Thyroid gland (tissue), 4 donors: ENCODE measurements around the gene PODN. TPM values are rescaled to one million over a fixed set of nuclear protein-coding genes. Genes with fewer than 3 reads are reported as not detected.

Source experiments
- DNase-seq, 2 donors: peaks; one replicate each; pipeline ENCODE4 v3.0.0-alpha.2; 2019
- H3K27ac ChIP-seq, 3 donors: fragments of 200-600 bp; sonication (generic); 1 replicate in 2 of 3; 2 replicates in 1 of 3; pipeline ENCODE4 v1.5.1; 2016 to 2019; ENCODE audit warnings: mild to moderate bottlenecking in 1 of 3, moderate library complexity in 1 of 3
- H3K27me3 ChIP-seq: fragments of 200-600 bp; sonication (generic); one replicate; pipeline ENCODE4 v1.5.1; 2019
- H3K36me3 ChIP-seq, 2 donors: fragments of 200-600 bp; sonication (generic); one replicate each; pipeline ENCODE4 v1.5.1; 2016 to 2019
- H3K4me1 ChIP-seq, 2 donors: fragments of 200-600 bp; sonication (generic); one replicate each; pipeline ENCODE4 v1.5.1; 2017 to 2019
- H3K4me3 ChIP-seq, 3 donors: fragments of 200-600 bp; sonication (generic); replicated peaks in 1 of 3; 1 replicate in 2 of 3; 2 replicates in 1 of 3; pipeline ENCODE4 v1.5.1; 2016; ENCODE audit warnings: mild to moderate bottlenecking in 1 of 3
- H3K9me3 ChIP-seq: fragments of 200-600 bp; sonication (generic); one replicate; pipeline ENCODE4 v1.5.1; 2017
- CTCF ChIP-seq, 6 experiments: fragments of 200-600 bp in 3 of 6; fragments of 450-650 bp in 3 of 6; sonication (generic) in 3 of 6; IDR thresholded peaks; one replicate each; pipeline ENCODE4 v1.5.1; 2016 to 2019; ENCODE audit warnings: antibody characterized with exemption in 6 of 6, mild to moderate bottlenecking in 2 of 6, inconsistent platforms in 1 of 6, moderate library complexity in 1 of 6
- POLR2A ChIP-seq, 2 donors: fragments of 450-650 bp; IDR thresholded peaks; one replicate each; pipeline ENCODE4 v1.6.1; 2017; ENCODE audit warnings: antibody characterized with exemption in 2 of 2, mild to moderate bottlenecking in 2 of 2, moderate library complexity in 1 of 2
- WGBS, 2 donors: methylation state at CpG; one replicate each; pipeline ENCODE4 v1.1.5; 2017; 5-methylcytosine and 5-hydroxymethylcytosine counted together
- intact Hi-C: fragments of 100-400 bp; cut with DNase I; formaldehyde crosslinking; loops from one replicate; pipeline ENCODE4 v1.15.1; 2023
- total RNA-seq, 4 donors: library from RNA; depleted of rRNA; stranded (reverse); fragments of >200 nt; gene quantifications; one replicate each; pipeline ENCODE4 v1.2.3, GENCODE V29; 2016

PODN gene
- total RNA-seq, 4 donors from 2014 or later: 80.8 to 125 (median 101) TPM

GRCh38 chr1:53123453-53124140, 61.6 kb downstream of the PODN start:
- Histone ChIP-seq H3K4me3 (no peak overlapping the region), H3K9me3 (no peaks in the 10 kb centered on the region), H3K36me3 (no peaks in the 10 kb centered on the region), H3K27ac (peak overlapping the region; percentile 15 to 68 (median 63)), H3K27me3 (no peaks in the 10 kb centered on the region), H3K4me1 (peaks cover 0 to 15% of the 10 kb centered on the region in 2 donors)
- 86 to 88% methylated on average over 5 to 19 of the region's 19 CpGs for WGBS, 2 donors
- TF ChIP-seq POLR2A (IDR thresholded peaks at IDR 0.05): no peak
- TF ChIP-seq CTCF (IDR thresholded peaks at IDR 0.05): no peak
- DNase-seq: peak in 1 of 2 donors; percentile 13
- intact Hi-C loops: no loop called here

- H3K4me3 ChIP-seq: no peak overlapping the region
- H3K27ac ChIP-seq: no peak overlapping the region
- no peaks in the 10 kb centered on the region for H3K9me3 ChIP-seq
- intact Hi-C loops: no loop called here
- DNase-seq: no peak
- H3K36me3 ChIP-seq: no peaks in the 10 kb centered on the region
- H3K27me3 ChIP-seq: no peaks in the 10 kb centered on the region
- peaks cover 0 to 15% of the 10 kb centered on the region in 2 donors for H3K4me1 ChIP-seq
- TF ChIP-seq POLR2A (IDR thresholded peaks at IDR 0.05) (no peak), CTCF (IDR thresholded peaks at IDR 0.05) (no peak)
- WGBS, 2 donors: 76 to 86% methylated on average over 6 of the region's 6 CpGs
These were observed 63.1 kb downstream of the PODN start for GRCh38 chr1:53125122-53125521.

- intact Hi-C loops: no loop called here
- Histone ChIP-seq H3K27ac (no peak overlapping the region), H3K4me3 (no peak overlapping the region), H3K27me3 (no peaks in the 10 kb centered on the region), H3K36me3 (no peaks in the 10 kb centered on the region), H3K4me1 (peaks cover 0 to 15% of the 10 kb centered on the region in 2 donors), H3K9me3 (no peaks in the 10 kb centered on the region)
- WGBS, 2 donors: 72 to 80% methylated on average over 9 to 10 of the region's 10 CpGs
- DNase-seq: no peak
- no peak for TF ChIP-seq POLR2A (IDR thresholded peaks at IDR 0.05)
- no peak for TF ChIP-seq CTCF (IDR thresholded peaks at IDR 0.05)
These were observed 63.8 kb downstream of the PODN start for GRCh38 chr1:53125623-53126360.

DNA sequence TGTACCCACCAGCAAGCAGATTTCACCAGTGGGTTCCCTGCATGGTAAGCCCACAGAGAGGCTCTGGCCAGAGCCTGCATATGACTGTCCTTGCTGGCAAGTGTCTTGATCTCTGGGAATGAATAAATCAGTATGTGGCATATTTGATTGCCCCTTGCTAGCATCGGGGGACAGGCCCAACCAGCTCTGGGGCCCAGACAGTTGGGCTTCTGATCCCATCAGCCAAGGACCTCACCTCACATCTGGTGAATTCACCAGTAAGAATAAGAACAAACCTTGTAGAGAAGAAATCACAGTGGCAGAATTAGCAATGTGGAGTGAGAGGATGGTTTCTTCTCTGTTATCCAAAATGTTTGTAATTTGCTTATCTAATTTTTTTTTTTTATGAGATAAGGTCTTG, 64.5 kb downstream of the PODN start:
- intact Hi-C loops: no loop called here
- no peak for DNase-seq
- Histone ChIP-seq H3K36me3 (no peaks in the 10 kb centered on the region), H3K27ac (no peak overlapping the region), H3K4me3 (no peak overlapping the region), H3K27me3 (no peaks in the 10 kb centered on the region), H3K4me1 (peaks cover 0 to 14% of the 10 kb centered on the region in 2 donors), H3K9me3 (no peaks in the 10 kb centered on the region)
- TF ChIP-seq CTCF (IDR thresholded peaks at IDR 0.05) (no peak), POLR2A (IDR thresholded peaks at IDR 0.05) (no peak)
- WGBS, 2 donors: 93% methylated on average over 1 of the region's 1 CpG

DNA sequence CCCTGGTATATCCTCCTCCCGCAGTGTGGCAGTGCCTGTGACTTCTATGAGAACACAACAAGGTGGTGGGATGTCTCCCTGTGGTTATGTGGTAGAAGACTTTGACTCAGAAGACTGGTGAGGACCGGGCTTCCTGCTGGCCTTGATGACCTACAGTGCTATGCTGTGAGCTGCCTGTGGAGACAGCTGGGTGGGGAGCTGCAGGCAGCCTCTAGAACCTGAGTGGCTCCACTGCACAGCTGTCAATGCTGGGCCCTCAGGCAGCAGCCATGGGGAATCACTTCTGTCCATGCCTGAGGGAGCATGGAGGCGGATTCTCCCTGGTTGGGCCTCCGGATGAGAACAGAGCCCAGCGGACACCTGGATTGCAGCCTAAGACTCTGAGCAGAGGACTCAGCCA, 65.5 kb downstream of the PODN start:
- Histone ChIP-seq H3K27ac (no peak overlapping the region), H3K9me3 (no peaks in the 10 kb centered on the region), H3K4me3 (no peak overlapping the region), H3K27me3 (no peaks in the 10 kb centered on the region), H3K36me3 (no peaks in the 10 kb centered on the region), H3K4me1 (peaks cover 0 to 12% of the 10 kb centered on the region in 2 donors)
- no peak for TF ChIP-seq POLR2A (IDR thresholded peaks at IDR 0.05)
- TF ChIP-seq CTCF (IDR thresholded peaks at IDR 0.05): no peak
- WGBS, 2 donors: 77 to 88% methylated on average over 5 of the region's 5 CpGs
- intact Hi-C loops: no loop called here
- DNase-seq: no peak
